EL (cell line): ENCODE measurements around the gene MYT1.

Experiments
- DNase-seq: peaks from one replicate; pipeline ENCODE4 v3.0.0-alpha.2; 2016

The MYT1 gene

GRCh38 chr20:64254156-64254555 lies 89.9 kb downstream of the MYT1 start:
- no peak for DNase-seq

- DNase-seq: no peak
These were observed 90.5 kb downstream of the MYT1 start for GRCh38 chr20:64254571-64255360.

DNA sequence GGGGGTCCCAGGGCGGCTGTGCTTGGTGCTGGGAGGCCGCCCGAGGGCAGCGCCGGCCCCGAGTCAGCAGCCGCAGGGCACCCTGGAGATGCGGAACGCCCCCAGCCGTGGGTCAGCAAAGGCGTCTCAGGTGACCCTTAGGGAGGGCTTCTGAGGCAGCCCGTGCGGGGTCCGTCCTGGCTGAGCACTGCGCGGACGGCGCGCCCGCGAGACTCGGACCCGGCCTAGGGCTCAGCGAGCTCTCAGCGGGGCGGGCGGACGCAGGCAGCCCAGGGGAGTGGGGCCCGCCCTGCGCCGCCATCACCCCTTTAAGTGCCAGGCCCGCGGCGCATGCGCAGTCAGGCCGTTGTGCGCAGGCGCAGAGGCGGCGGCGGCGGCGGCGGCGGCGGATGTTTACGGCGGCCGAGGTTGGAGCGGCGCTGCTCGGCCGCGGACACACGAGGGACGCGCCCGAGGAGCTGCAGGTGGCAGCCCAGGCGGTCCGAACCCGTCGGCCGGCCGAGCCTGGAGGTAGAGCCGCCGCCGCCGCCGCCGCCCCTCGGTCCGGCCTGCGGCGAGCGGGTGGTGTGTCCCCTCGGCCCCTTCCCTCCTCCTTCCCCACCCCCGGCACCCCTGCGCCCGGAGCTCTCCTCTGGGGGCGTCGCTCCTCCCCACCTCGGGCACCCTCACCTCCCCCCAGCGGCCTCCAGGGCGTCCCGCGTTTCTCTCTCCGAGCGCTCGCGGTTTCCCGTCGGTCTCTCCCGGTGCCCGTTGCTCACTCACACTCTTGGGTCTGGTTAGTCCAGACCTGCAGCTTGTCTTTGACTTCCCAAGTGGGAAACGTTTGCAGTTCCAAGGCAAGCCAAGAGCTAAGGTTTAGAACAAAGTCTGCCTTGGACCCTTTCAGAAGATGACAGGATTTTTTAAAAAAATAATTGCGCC lies 91.4 kb downstream of the MYT1 start, which contains the start of gene PCMTD2:
PCMTD2 (plus strand) TSS at position 388 of the 921 bp plus-strand sequence. CDS start 4,218 bp downstream, outside the sequence.
- peak; percentile 85 for DNase-seq

DNA sequence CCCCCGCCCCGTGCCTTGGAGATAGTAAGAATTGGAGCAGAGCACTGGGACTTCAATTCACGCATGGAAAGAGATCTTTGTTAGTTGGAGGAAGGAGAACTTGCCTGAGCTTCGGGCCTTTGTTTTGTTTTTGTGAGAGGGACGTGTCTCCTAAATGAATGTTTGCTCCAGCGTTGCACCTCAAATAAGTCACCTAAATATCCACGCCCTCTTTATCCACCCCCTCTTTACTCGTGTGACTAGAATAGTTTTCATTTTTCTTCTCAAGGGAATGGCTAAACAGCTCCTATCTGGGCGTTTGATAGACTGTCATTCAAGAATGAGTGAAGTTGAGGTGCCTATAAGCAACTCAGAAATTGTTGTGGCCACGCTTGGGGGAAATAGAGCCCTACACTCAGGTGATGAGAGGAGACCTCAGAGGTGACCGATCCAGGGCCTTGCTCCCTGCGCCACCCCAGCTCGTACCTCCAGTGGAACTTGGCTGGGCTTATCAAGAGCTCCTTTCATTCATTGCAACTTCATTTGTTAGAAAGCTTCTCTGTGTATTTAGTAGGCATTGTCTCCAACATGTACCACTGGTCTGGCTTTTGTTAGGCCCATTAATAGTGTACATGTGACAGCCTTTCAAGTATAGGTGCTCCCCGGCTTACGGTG lies 92.2 kb downstream of the MYT1 start:
- no peak for DNase-seq

GRCh38 chr20:64257107-64257757 lies 93.0 kb downstream of the MYT1 start:
- DNase-seq: no peak

GRCh38 chr20:64258071-64258823 lies 94.0 kb downstream of the MYT1 start:
- DNase-seq: no peak

- DNase-seq: no peak
These were observed 96.0 kb downstream of the MYT1 start for GRCh38 chr20:64260239-64260638.

GRCh38 chr20:64261138-64261537 lies 96.9 kb downstream of the MYT1 start:
- peak; percentile 78 for DNase-seq

- DNase-seq: no peak
These were observed 99.8 kb downstream of the MYT1 start for GRCh38 chr20:64264091-64264490.

DNA sequence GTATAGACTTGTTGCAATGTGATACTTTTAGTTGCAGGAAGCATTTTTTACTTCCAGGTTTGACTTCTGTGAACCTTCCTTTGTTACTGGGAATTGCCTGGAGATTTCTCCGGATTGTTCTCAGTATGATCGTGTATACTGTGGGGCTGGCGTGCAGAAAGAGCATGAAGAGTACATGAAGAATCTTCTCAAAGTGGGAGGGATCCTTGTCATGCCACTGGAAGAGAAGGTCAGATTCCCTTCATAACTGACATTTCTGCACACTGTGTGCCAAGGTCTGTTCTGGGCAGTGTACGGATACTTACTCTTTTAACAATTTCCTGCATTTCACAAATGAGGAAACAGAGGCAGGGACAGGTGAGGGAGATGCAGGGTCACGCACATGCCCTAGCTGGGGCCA lies 100.9 kb downstream of the MYT1 start:
- no peak for DNase-seq

GRCh38 chr20:64266988-64267387 lies 102.7 kb downstream of the MYT1 start:
- DNase-seq: no peak

GRCh38 chr20:64268174-64268573 lies 103.9 kb downstream of the MYT1 start:
- DNase-seq: no peak

DNA sequence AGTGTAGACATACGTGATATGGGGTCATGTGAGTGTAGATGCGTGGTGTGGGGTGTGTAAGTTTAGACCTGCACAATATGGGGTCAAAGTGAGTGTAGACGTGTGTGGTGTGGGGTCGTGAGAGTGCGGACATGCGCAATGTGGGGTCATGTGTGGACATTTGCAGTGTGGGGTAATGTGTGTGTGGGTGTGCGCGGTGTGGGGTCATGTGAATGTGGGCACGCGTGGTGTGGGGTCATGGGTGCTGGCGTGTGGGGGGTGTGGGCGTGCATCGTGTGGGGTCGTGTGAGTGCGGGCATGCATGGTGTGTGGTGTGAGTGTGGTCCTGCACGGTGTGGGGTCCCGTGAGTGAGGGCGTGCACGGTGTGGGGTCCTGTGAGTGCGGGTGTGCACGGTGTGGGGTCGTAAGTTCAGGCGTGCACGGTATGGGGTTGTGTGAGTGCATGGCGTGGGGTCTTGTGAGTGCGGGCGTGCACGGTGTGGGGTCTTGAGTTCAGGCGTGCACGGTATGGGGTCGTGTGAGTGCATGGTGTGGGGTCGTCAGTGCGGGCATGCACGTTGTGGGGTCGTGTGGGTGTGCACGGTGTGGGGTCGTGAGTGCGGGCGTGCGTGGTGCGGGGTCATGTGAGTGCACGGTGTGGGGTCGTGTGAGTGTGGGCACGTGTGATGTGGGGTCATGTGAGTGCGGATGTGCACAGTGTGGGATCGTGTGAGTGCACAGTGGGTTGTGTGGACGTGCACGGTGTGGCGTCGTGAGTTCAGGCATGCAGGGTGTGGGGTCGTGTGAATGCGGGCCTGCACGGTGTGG lies 105.6 kb downstream of the MYT1 start:
- DNase-seq: no peak

DNA sequence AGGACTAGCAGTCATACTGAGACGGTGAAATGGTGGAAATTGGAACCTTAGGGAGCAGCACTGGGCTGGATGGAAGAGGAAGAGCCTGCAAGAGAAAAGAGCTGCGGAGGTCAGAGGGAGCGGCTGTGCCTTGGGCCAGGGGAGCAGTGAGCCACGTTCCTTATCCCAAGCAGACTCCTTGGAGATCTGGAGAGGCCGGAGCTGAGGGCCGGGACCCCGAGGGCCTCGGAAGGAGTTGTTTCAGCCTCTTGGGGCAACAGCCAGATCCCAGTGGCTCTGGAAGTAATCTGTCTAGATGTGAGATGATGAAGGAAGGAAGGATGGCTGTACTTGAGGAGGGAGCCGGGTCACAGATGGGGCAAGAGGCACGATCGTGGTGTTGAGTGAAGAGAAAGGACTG lies 107.4 kb downstream of the MYT1 start:
- no peak for DNase-seq

- no peak for DNase-seq
These were observed 108.9 kb downstream of the MYT1 start for GRCh38 chr20:64273109-64273508.

GRCh38 chr20:64276817-64277216 lies 112.6 kb downstream of the MYT1 start:
- DNase-seq: no peak

- DNase-seq: no peak
These were observed 113.5 kb downstream of the MYT1 start for GRCh38 chr20:64277571-64278316.

- DNase-seq: no peak
These were observed 114.0 kb downstream of the MYT1 start for GRCh38 chr20:64278317-64278681.

DNA sequence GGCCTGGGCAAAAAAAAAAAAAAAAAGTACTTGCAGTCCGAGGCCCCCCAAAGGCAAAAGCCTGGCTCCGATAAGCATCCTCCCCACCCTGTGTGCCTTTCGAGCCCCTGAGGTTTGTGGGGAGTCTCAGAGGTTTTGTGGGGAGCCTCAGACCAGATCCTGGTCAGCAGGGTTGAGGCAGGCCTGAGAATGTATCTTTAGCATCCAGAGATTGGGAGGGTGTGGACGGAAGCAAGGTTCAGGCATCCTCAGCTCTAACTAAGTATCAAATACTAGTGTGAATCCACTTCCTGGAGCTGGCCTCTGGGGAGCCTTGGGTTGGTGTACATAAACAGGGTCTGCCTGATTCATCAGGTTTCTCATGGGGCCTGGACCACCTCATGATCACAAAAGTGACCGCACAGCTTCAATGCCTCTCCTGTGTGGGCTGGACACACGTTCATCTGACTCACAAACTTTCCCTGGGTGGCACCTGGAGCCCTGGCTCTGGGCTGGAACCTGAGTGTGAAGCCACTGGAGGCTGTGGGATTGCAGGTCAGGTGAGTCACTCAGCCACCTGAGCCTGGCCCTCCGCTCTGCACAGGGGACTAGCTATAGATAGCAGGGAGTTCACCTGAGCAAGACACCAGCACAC lies 115.7 kb downstream of the MYT1 start:
- DNase-seq: no peak

- DNase-seq: no peak
These were observed 116.2 kb downstream of the MYT1 start for GRCh38 chr20:64280460-64280843.
